ENCODE results near the gene ACTN1. TPM values are rescaled to one million over a fixed set of nuclear protein-coding genes. Genes with fewer than 3 reads are reported as not detected.
A peak's percentile ranks its signal among the peaks of the same experiment; 100 is the strongest.

ACTN1 gene
- total RNA-seq, 4 donors from 2014 or later, result 40.3 to 585 (median 80.1) TPM

DNA sequence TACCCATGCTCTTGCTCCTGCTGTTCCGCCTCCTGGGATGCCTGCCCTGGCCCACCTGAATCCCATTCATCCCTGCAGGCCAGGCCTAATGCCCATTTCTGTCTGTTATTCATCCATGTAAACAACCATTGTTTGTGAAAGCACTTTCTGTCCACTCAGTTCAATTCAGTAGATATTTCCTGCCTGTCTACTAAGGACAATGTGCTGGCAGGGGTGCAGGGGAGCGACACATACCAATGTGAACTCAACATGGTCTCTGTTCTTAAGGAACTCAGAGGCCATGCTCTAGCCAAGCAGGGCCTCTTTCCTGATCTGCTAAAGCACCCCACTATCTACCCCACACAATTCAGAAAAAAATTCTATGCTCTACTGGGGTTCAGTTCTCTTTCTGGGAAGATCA, 97.7 kb downstream of the ACTN1 start:
- Histone ChIP-seq H3K4me1 (no peaks in the 10 kb centered on the region), H3K27ac (no peak overlapping the region), H3K27me3 (no peaks in the 10 kb centered on the region), H3K36me3 (peaks cover 0 to 92% (median 0%) of the 10 kb centered on the region in 3 donors), H3K9me3 (no peaks in the 10 kb centered on the region), H3K4me3 (no peak overlapping the region)
- DNase-seq, result peak in 1 of 3 donors; percentile 24
- TF ChIP-seq POLR2A (IDR thresholded peaks at IDR 0.05), result no peak
- TF ChIP-seq, protein P1, sequence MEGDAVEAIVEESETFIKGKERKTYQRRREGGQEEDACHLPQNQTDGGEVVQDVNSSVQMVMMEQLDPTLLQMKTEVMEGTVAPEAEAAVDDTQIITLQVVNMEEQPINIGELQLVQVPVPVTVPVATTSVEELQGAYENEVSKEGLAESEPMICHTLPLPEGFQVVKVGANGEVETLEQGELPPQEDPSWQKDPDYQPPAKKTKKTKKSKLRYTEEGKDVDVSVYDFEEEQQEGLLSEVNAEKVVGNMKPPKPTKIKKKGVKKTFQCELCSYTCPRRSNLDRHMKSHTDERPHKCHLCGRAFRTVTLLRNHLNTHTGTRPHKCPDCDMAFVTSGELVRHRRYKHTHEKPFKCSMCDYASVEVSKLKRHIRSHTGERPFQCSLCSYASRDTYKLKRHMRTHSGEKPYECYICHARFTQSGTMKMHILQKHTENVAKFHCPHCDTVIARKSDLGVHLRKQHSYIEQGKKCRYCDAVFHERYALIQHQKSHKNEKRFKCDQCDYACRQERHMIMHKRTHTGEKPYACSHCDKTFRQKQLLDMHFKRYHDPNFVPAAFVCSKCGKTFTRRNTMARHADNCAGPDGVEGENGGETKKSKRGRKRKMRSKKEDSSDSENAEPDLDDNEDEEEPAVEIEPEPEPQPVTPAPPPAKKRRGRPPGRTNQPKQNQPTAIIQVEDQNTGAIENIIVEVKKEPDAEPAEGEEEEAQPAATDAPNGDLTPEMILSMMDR (IDR thresholded peaks at IDR 0.05), result no peak

DNA sequence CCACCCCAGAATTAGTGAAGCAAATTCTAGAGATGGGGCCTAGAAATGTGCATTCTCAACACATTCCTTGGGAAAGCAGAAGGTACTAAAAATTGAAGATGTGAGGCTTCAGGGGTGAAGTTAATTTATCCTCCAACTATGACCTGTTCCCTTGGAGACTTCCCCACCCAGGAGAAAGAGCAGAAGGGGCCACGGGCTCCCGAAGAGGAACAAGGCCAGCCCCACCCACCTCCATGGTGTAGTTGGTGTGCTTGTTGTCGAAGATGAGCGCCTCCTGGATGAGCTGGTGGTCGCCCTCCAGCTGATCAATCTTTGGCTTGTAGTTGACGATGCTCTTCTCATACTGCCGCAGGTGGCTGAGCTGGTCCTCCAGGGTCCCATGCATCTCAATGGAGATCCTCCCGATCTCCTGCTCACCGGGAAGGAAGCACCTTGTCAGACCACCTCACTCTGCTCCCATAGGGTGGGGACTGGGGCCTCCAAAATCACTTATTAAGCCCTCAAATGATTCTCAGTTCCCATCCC, 98.5 kb downstream of the ACTN1 start:
- no peaks in the 10 kb centered on the region for H3K9me3 ChIP-seq
- H3K4me1 ChIP-seq, result no peaks in the 10 kb centered on the region
- peaks cover 0 to 93% (median 0%) of the 10 kb centered on the region in 3 donors for H3K36me3 ChIP-seq
- TF ChIP-seq, protein P1 (IDR thresholded peaks at IDR 0.05), result no peak
- no peak for TF ChIP-seq POLR2A (IDR thresholded peaks at IDR 0.05)
- H3K27me3 ChIP-seq, result no peaks in the 10 kb centered on the region
- no peak overlapping the region for H3K27ac ChIP-seq
- peak in 1 of 3 donors; percentile 30 for DNase-seq
- no peak overlapping the region for H3K4me3 ChIP-seq

DNA sequence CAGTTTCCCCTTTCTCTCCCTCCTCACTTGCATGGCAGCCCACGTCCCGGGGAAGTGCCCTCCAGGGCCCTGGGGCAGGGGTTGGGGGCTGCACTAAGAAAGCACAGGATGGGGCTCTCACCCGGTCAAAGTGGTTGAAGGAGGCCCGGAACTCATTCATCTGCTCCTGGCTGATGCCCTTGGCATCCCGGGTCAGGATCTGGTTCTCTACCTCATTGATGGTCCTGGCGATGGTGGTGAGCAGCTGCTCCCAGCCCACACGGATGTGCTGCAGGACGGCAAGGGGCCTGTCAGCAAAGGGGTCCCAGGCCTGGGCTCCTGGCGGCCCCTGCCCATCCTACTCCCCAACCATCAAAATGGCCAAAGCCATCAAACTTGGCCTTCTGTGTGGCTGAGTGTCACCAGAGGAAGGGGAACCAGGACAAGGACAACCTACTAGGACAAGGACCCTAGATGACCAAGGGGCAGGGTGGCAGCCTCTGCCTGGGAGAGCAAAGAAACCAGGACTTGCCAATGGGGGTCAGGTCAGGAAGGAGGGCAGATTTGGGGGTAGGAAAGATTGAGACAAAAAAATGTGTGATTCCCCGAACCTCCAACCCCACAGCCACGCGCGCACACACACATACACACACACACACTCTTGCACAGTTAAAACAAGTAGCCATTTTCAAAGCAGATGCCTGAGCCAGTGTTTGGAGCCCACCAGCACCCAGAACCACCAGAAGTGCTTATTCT, 99.1 kb downstream of the ACTN1 start:
- Histone ChIP-seq H3K27ac (no peak overlapping the region), H3K4me1 (no peaks in the 10 kb centered on the region), H3K36me3 (peaks cover 0 to 91% (median 0%) of the 10 kb centered on the region in 3 donors), H3K4me3 (no peak overlapping the region), H3K9me3 (no peaks in the 10 kb centered on the region), H3K27me3 (no peaks in the 10 kb centered on the region)
- TF ChIP-seq, protein P1 (IDR thresholded peaks at IDR 0.05), result no peak
- no peak for TF ChIP-seq POLR2A (IDR thresholded peaks at IDR 0.05)
- DNase-seq, result peak in 1 of 3 donors; percentile 22

DNA sequence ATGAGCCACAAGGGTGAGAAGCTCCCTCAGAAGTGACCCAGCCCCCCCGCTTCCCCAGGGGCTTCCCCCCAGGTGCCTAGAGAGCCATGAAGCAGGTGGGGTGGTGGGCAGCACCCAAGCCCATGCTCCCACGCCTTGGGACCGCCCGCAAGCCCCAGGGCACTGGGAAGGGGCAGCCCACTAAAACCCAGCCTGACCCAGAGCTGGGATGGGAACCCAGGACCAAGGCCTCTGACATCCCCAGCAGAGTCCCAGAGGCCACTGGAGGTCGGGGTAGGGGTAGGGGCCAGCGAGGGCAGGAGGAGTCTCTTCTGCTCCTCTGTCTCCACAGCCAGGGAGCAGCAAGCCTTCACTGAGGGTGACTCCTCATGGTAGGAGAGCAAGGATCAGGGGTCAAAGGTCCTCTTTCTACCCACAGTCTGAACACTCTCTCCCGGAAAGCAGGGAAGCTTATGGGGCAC, 99.8 kb downstream of the ACTN1 start:
- no peak overlapping the region for H3K27ac ChIP-seq
- H3K27me3 ChIP-seq, result no peaks in the 10 kb centered on the region
- TF ChIP-seq POLR2A (IDR thresholded peaks at IDR 0.05), result no peak
- TF ChIP-seq, protein P1 (IDR thresholded peaks at IDR 0.05), result no peak
- no peaks in the 10 kb centered on the region for H3K4me1 ChIP-seq
- H3K4me3 ChIP-seq, result no peak overlapping the region
- DNase-seq, result peak in 1 of 3 donors; percentile 51
- H3K36me3 ChIP-seq, result peaks cover 0 to 91% (median 0%) of the 10 kb centered on the region in 3 donors
- H3K9me3 ChIP-seq, result no peaks in the 10 kb centered on the region

DNA sequence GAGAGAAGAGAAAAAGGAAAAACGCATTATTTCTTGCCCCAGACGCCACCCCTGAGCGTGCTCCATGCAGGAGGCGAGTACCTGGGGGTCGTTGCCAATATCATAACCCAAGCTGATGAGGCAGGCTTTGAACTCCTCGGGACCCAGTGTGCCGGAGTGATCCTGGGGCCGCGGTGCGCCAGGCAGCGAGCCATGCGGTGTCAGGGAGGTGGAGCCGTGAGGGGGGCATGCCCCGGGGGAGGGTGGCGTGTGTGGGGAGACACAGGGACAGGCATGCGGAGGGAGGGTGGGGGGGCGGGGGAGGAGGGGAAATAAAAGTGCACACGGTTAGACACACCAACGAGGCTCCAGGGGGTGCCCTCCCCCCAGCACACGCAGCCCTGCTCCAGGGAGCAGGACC, 100.2 kb downstream of the ACTN1 start:
- Histone ChIP-seq H3K27ac (no peak overlapping the region), H3K4me1 (no peaks in the 10 kb centered on the region), H3K36me3 (peaks cover 0 to 89% (median 0%) of the 10 kb centered on the region in 3 donors), H3K27me3 (no peaks in the 10 kb centered on the region), H3K4me3 (no peak overlapping the region), H3K9me3 (no peaks in the 10 kb centered on the region)
- DNase-seq, result peak in 1 of 3 donors; percentile 34
- TF ChIP-seq POLR2A (IDR thresholded peaks at IDR 0.05), result no peak
- TF ChIP-seq, protein P1 (IDR thresholded peaks at IDR 0.05), result no peak
